Measurements from ENCODE around the gene ANKRD6.

Gene ANKRD6

DNA sequence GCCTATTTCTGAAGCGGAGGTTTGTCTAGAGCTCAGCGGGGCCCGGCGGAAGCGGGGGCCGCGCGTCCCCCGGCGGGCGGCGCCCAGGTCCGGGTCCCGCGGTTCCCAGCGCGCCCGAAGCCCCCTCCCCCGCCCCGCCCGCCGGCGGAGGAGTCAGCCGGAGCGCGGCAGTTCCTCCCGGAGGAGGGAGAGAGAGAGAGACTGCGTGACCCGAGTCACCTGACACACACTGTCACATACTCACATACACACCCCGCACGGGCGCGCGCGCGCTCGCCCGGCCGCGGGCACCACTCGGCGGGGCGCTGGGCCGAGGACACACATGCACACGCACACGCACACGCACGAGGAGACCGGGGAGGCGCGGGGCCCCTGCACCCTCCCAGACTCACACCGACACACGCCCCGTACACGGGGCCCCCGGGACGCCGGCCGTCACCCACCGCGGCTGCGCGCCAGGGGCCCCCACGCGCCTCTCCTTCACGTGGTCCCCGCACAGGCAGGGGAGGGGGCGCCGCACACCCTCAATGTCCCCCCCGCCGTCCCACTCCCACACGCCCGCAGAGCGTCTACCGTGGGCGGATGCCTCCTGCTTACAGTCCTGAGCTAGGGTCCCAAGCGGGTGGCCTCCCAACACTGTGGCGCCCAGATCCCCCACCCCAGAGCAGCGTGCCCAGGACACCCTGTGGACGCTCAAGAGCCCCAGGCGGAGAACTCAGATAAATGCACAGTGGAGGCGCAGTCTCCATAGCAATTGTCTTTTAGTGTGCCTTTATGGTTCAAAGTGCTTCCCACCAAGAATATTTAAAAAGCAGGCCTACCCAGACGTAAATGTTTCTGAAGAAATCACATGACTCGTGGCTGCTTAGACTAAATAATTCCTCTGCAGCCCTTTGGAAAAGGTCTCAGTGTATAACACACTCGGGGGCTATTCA lies 20.6 kb upstream of the ANKRD6 start, which contains the start of gene RRAGD:
Gene RRAGD (minus strand): TSS at position 203 of the 935 bp plus-strand sequence. CDS start 280 bp downstream, outside the sequence.
- TF ChIP-seq, protein P1, sequence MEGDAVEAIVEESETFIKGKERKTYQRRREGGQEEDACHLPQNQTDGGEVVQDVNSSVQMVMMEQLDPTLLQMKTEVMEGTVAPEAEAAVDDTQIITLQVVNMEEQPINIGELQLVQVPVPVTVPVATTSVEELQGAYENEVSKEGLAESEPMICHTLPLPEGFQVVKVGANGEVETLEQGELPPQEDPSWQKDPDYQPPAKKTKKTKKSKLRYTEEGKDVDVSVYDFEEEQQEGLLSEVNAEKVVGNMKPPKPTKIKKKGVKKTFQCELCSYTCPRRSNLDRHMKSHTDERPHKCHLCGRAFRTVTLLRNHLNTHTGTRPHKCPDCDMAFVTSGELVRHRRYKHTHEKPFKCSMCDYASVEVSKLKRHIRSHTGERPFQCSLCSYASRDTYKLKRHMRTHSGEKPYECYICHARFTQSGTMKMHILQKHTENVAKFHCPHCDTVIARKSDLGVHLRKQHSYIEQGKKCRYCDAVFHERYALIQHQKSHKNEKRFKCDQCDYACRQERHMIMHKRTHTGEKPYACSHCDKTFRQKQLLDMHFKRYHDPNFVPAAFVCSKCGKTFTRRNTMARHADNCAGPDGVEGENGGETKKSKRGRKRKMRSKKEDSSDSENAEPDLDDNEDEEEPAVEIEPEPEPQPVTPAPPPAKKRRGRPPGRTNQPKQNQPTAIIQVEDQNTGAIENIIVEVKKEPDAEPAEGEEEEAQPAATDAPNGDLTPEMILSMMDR (IDR thresholded peaks at IDR 0.05; ENCODE audit: low read length, missing control alignments), result no peak
- H3K4me3 ChIP-seq (replicated peaks; ENCODE audit: low read depth, low read length), result peak within 1 kb of the TSS; percentile 44
- no peak for DNase-seq (ENCODE audit: low read depth)

DNA sequence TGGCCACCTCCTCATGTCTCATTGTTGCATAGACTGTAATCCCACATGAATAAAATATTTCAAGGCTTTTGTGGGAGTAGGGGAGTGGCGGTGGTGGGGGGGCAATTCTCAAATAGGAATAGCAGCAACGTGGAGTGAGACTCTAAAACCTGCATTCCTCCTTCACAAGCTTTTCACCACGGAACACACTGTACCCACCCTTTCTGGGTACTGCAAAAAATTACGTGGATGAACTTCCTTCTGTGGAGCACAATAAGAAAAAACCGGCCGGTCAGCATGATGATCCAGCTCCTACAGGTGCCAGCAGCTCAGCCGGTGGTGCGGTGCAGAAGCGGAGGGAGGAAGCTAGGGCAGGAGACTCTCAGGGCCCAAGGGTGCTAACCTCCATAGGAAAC lies 19.9 kb upstream of the ANKRD6 start:
- TF ChIP-seq, protein P1 (IDR thresholded peaks at IDR 0.05; ENCODE audit: low read length, missing control alignments), result no peak
- H3K4me3 ChIP-seq (replicated peaks; ENCODE audit: low read depth, low read length), result no peak overlapping the region
- no peak for DNase-seq (ENCODE audit: low read depth)

DNA sequence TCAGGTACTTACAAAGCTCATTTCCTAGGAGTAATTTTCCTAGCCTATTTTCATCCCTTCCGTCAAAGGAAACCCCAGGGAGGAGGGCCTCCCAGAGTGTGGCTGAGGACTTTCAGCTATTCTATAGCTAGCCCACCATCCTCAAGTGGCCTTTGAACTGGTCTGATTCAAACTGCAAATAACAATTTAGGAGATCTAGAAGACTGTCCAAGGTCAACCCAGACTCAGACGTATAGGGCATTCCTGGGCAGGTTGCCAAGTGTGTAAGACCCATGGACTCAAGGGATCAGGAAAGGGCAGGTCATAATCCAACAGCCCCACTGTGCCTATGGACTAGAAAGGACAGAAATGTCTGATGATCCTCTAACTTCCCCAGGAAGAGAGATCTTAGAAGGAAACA lies 18.7 kb upstream of the ANKRD6 start:
- no peak overlapping the region for H3K4me3 ChIP-seq (replicated peaks; ENCODE audit: low read depth, low read length)
- DNase-seq (ENCODE audit: low read depth), result no peak
- TF ChIP-seq, protein P1 (IDR thresholded peaks at IDR 0.05; ENCODE audit: low read length, missing control alignments), result no peak

DNA sequence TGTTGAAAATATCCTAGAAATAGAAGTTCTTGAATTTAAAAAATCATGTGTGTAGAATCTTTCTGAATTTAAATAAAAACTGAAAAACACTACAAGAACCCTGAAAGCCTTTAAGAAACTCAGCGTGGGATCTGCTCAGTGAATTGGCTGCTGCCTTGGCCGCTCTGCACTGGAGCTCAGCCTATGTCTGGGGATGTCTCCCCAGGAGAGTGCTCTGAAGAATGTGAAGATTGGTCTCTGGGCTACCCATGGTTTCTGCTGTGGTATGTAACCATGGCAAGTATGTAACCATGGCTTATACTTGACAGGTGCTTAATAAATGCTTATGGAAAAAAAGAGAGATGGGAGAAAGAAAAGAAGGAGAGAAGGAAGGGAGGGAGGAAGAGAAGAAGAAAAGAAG lies 17.8 kb upstream of the ANKRD6 start:
- no peak for DNase-seq (ENCODE audit: low read depth)
- no peak overlapping the region for H3K4me3 ChIP-seq (replicated peaks; ENCODE audit: low read depth, low read length)
- TF ChIP-seq, protein P1 (IDR thresholded peaks at IDR 0.05; ENCODE audit: low read length, missing control alignments), result no peak

DNA sequence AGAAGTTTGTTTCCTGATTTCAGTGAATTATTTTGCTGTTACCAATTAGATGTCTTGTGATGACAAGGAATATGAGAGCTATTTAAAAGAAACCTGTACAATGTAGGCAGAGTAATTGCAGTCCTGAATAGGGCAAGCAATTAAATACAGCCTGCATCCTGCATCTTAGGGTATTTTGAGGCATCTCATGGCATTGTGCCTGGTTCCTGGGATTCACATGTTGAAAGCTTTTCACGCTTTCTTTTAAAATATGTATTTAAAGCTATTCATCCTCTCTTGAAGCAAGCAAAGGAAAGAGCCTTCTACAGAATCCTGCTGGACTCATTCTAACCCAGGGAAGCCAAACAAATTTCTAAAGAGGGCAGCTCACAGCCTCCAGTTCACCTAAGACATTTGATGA lies 16.2 kb upstream of the ANKRD6 start:
- no peak for DNase-seq (ENCODE audit: low read depth)
- H3K4me3 ChIP-seq (replicated peaks; ENCODE audit: low read depth, low read length), result no peak overlapping the region
- TF ChIP-seq, protein P1 (IDR thresholded peaks at IDR 0.05; ENCODE audit: low read length, missing control alignments), result no peak

DNA sequence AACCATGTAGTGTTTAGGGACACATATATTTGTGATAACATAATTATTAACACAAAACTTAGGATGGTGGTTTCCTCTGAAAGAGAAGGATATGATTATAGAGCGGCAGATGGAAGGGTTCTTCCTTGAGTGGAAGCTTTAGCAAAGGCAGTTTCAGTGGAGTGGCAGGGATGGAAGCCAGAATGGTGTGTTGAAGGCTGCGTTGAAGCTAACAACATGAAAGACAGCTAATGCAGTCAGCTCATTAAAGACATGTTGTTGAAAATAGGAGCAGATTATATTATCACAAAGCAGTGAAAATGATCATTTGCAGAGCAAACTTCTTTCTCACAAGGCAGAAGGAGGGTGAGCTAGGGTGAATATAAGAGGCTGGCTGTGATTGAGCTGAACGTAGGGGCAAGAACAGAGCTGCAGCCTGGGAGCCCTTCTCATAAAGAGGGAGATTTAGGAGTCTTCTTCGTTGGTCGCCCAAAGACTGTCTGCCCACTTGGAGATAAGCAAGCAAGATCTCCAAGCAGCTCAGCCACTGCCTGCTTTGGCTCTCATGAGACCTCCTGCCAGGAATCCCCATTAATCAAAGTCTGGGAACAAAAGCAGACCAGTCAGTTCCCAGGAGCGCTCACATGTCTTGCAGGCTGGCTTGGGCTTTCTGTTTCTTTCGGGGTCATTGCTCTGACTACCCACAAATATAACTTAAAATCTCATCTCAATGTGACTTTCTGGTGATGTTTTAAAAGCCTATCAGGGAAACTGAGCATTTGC lies 2.6 kb upstream of the ANKRD6 start:
- DNase-seq (ENCODE audit: low read depth), result no peak

More for the DNA sequence above, 2.6 kb upstream of the ANKRD6 start:
- no peak overlapping the region for H3K4me3 ChIP-seq (replicated peaks; ENCODE audit: low read depth, low read length)
- TF ChIP-seq, protein P1 (IDR thresholded peaks at IDR 0.05; ENCODE audit: low read length, missing control alignments), result no peak

All from fibroblast of pulmonary artery (primary cell).